GM04503 (cell line): Measurements from ENCODE around the gene ZDHHC14.
"Not testable (repeated sequence)": the region's sequence is repeated elsewhere in the genome, so short reads cannot be mapped to it uniquely, and the experiment has no call there.

Source experiments
- DNase-seq: peaks from one replicate; pipeline ENCODE4 v3.0.0-alpha.2; 2012; ENCODE audit warnings: low read depth

Gene ZDHHC14

GRCh38 chr6:157720964-157721363 is 340.0 kb downstream of the ZDHHC14 start:
- not testable (repeated sequence) for DNase-seq

GRCh38 chr6:157721426-157721825 is 340.4 kb downstream of the ZDHHC14 start:
- no peak for DNase-seq

- DNase-seq: no peak
Observed at GRCh38 chr6:157721830-157722229, 340.8 kb downstream of the ZDHHC14 start.

DNA sequence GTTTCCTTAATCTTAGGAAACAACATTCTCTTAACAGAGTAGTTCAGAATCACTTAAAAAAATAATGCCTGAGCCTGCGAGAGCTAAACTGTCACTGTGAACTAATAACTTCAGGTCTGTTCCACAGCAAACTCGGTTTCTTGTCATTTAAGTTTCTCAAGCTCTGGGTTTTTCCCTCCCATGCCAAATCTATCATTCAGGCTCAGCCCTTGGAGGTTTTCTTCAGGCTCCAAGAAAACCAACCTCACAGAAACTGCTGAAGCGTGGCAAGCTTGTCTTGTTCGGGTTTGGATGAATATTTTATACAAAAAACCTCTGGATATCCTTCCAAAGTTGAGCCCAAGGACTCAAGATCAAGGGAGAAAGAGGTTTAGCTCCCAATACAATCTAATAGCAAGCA is 342.4 kb downstream of the ZDHHC14 start:
- DNase-seq: no peak

DNA sequence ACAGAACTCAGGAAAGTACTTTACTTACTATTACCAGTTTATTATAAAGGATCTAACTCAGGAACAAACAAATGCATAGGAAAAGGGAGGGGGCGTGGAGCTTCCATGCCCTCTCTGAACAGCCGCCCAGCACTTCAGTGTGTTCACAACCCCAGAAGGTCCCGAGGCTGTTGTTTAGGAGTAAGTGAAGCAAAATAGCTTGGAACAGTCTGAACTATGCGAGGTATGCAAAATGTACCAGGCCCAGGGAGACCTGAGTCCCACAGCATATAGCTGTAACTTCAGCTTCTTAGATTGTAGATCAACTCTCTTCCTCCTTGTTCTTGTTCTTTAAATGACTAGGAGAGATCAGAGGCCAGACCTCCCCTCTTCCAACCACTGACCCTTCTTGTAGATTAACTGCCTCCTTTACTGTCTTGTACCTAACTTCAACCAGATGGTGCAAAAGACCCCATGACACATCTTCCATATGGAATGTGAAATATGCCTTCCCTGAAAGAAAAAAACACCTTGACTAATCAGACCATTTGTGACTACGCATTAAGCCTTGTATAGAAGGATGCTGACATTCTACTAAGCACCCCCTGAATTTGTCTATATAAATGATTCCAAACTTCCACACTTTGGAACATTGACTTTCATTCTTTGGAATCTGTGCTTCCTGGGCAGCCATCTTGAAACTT is 343.3 kb downstream of the ZDHHC14 start:
- DNase-seq: no peak

DNA sequence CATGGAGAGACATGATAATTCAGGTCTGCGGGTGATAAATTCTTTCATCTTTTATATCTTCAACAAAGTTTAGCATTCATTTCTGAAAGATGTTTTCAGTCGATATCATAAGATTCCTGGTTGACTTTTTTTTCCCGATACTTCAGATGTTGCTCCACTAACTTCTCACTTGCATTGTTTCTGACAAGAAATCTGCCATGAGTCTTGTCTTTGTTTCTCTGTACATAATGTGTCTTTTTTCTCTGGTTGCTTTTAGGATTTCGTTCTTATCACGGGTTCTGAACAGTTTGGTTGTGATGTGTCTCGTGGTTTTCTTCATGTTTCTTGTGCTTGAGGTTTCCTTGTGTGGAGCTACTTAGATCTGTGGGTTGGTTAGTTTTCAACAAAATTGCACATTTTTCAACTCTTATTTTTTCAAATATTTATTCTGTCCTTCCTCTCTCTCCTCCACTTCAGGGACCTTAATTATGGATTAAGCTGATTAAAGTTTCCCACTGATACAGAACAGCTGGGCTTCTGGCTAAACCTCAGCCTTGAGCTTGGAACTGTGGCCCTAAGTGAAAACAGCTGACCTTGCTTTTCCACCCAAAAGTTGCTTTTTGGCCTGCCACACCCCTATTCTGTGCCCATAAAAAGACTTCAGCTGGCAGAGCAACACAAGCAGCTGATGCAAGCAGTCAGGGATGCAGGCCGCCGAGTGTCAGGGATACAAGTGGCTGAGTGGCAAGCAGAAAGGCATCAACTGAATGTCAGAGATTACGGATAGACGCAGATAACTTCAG is 344.2 kb downstream of the ZDHHC14 start:
- no peak for DNase-seq

DNA sequence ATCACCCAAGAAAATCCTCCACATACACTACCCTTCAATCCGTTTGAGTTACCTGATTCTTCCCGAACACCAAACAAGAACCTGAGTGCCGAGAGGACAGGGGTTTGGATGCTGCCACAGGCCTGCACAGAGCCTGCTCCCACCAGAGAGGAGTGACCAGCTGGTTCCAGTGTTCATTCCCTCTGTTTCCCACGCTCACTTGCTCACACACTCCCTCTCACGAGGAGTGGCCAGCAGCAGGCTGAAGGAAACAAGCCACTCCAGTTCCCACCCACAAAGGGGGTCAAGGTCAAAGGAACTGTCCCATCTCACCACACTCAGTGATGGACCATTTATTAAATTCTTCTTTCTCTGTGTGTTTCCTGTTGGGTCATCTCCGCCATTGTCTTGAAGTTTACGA is 344.8 kb downstream of the ZDHHC14 start:
- no peak for DNase-seq

- DNase-seq: no peak
Observed at GRCh38 chr6:157726892-157727628, 346.1 kb downstream of the ZDHHC14 start.
